ENCODE data around the gene YIF1B. TPM values are rescaled to one million over a fixed set of nuclear protein-coding genes. Genes with fewer than 3 reads are reported as not detected.

The YIF1B gene
- total RNA-seq, 1 experiment from 2014 or later, result 73.2 TPM

GRCh38 chr19:38307597-38307996 is 8.2 kb downstream of the YIF1B start:
- H3K79me2 ChIP-seq (ENCODE audit: insufficient read depth, low read length), result no peaks in the 10 kb centered on the region
- H3K9ac ChIP-seq (ENCODE audit: extremely low read depth, insufficient read length, low read length), result no peak overlapping the region
- H2BK20ac ChIP-seq (ENCODE audit: low read depth, low read length, poor library complexity, severe bottlenecking), result no peak overlapping the region
- WGBS (ENCODE audit: extremely low coverage, insufficient read length, low lambda C conversion rate), result no CpG with 5 or more reads among the region's 8 CpGs
- no peak overlapping the region for H4K91ac ChIP-seq (ENCODE audit: insufficient read length, low read depth, low read length)
- no peak overlapping the region for H3K18ac ChIP-seq (ENCODE audit: insufficient read length, low read depth, low read length)
- no peaks in the 10 kb centered on the region for H3K9me3 ChIP-seq (ENCODE audit: control insufficient read depth, low read depth, low read length)
- no peak for DNase-seq
- H4K8ac ChIP-seq (replicated peaks; ENCODE audit: insufficient read length, low read depth, low read length), result no peak overlapping the region
- Mint-ChIP-seq H3K9me3 (no peaks in the 10 kb centered on the region), H3K4me1 (peaks cover 8 to 10% of the 10 kb centered on the region in 2 experiments; a peak in 3 of 4 replicates), H3K36me3 (ENCODE audit: insufficient read depth in 1 of 3, low read depth in 3 of 3) (peaks cover 3 to 22% (median 8%) of the 10 kb centered on the region in 3 experiments; a peak in 6 of 7 replicates), H3K27ac (no peak overlapping the region), H3K4me3 (no peak overlapping the region), H3K27me3 (ENCODE audit: low read depth) (no peaks in the 10 kb centered on the region)
- no peak overlapping the region for H2BK15ac ChIP-seq (ENCODE audit: low read depth, low read length)
- H3T11ph ChIP-seq (ENCODE audit: low read length), result no peak overlapping the region
- no peak overlapping the region for H3K23ac ChIP-seq (ENCODE audit: insufficient read length, low read depth, low read length)
- no peak overlapping the region for H3K4me2 ChIP-seq (ENCODE audit: insufficient read depth, insufficient read length, low read length)
- no peak for TF ChIP-seq CTCF (conservative IDR thresholded peaks at IDR 0.05)
- no peak overlapping the region for H3K27ac ChIP-seq (ENCODE audit: insufficient read length, low read depth, low read length)
- no peaks in the 10 kb centered on the region for H3K23me2 ChIP-seq (ENCODE audit: insufficient read length, low read depth, low read length, poor library complexity, severe bottlenecking)
- no peak overlapping the region for H2AK5ac ChIP-seq (ENCODE audit: insufficient read length, low read length)
- no peaks in the 10 kb centered on the region for H3K79me1 ChIP-seq (ENCODE audit: insufficient read depth, low read depth, low read length, poor library complexity, severe bottlenecking)
- no peak overlapping the region for H3K14ac ChIP-seq (ENCODE audit: insufficient read depth, low read length)
- H3K27me3 ChIP-seq (ENCODE audit: insufficient read depth, low read length), result no peaks in the 10 kb centered on the region
- no peak overlapping the region for H2BK120ac ChIP-seq (ENCODE audit: low read depth, low read length, poor library complexity, severe bottlenecking)
- H2BK5ac ChIP-seq (ENCODE audit: insufficient read length, low read length), result no peak overlapping the region
- no peaks in the 10 kb centered on the region for H3K4me1 ChIP-seq (ENCODE audit: insufficient read depth, low read length)
- H3K4ac ChIP-seq (ENCODE audit: low read depth, low read length), result no peak overlapping the region
- no peak overlapping the region for H2BK12ac ChIP-seq (ENCODE audit: insufficient read length, low read depth, low read length)
- H4K5ac ChIP-seq (ENCODE audit: insufficient read length, low read depth, low read length), result no peak overlapping the region
- H4K20me1 ChIP-seq (ENCODE audit: control insufficient read depth, insufficient read depth, insufficient read length), result no peaks in the 10 kb centered on the region
- no peak overlapping the region for H3K56ac ChIP-seq (ENCODE audit: insufficient read length, low read depth, low read length)
- H2AFZ ChIP-seq (ENCODE audit: low read length), result no peak overlapping the region
